Measurements from ENCODE around the gene NSF. TPM values are rescaled to one million over a fixed set of nuclear protein-coding genes. Genes with fewer than 3 reads are reported as not detected.
"Not testable (repeated sequence)": the region's sequence is repeated elsewhere in the genome, so short reads cannot be mapped to it uniquely, and the experiment has no call there.

Gene NSF
- total RNA-seq, 2 experiments from 2014 or later: 37.0 to 37.9 TPM

- H3K27ac Mint-ChIP-seq: no peak overlapping the region
- DNase-seq: no peak
- H3K36me3 Mint-ChIP-seq: peaks cover 2% of the 10 kb centered on the region
- H3K4me1 Mint-ChIP-seq: no peaks in the 10 kb centered on the region
- no peaks in the 10 kb centered on the region for H3K9me3 Mint-ChIP-seq
- no peaks in the 10 kb centered on the region for H3K27me3 Mint-ChIP-seq
- no peak overlapping the region for H3K4me3 Mint-ChIP-seq
These were observed 163.3 kb downstream of the NSF start for GRCh38 chr17:46753776-46754175.

- Mint-ChIP-seq H3K4me1 (no peaks in the 10 kb centered on the region), H3K27me3 (no peaks in the 10 kb centered on the region), H3K36me3 (peaks cover 2% of the 10 kb centered on the region), H3K4me3 (no peak overlapping the region), H3K27ac (no peak overlapping the region), H3K9me3 (no peaks in the 10 kb centered on the region)
- no peak for DNase-seq
These were observed 165.7 kb downstream of the NSF start for GRCh38 chr17:46756081-46756735.

- no peaks in the 10 kb centered on the region for H3K4me1 Mint-ChIP-seq
- H3K27me3 Mint-ChIP-seq: no peaks in the 10 kb centered on the region
- peaks cover 2% of the 10 kb centered on the region for H3K36me3 Mint-ChIP-seq
- no peak overlapping the region for H3K4me3 Mint-ChIP-seq
- H3K9me3 Mint-ChIP-seq: no peaks in the 10 kb centered on the region
- DNase-seq: no peak
- no peak overlapping the region for H3K27ac Mint-ChIP-seq
These were observed 166.4 kb downstream of the NSF start for GRCh38 chr17:46756861-46757260.

GRCh38 chr17:46757588-46757987, 167.1 kb downstream of the NSF start:
- not testable (repeated sequence) for H3K4me3 Mint-ChIP-seq, H3K9me3 Mint-ChIP-seq, H3K36me3 Mint-ChIP-seq, H3K27ac Mint-ChIP-seq, H3K27me3 Mint-ChIP-seq, DNase-seq, H3K4me1 Mint-ChIP-seq

- Mint-ChIP-seq H3K36me3 (peaks cover 2% of the 10 kb centered on the region), H3K9me3 (no peaks in the 10 kb centered on the region), H3K27ac (no peak overlapping the region), H3K4me3 (no peak overlapping the region), H3K4me1 (no peaks in the 10 kb centered on the region), H3K27me3 (no peaks in the 10 kb centered on the region)
- DNase-seq: no peak
These were observed 168.1 kb downstream of the NSF start for GRCh38 chr17:46758614-46759013.

GRCh38 chr17:46759141-46759540, 168.7 kb downstream of the NSF start:
- H3K4me3 Mint-ChIP-seq: no peak overlapping the region
- peaks cover 2% of the 10 kb centered on the region for H3K36me3 Mint-ChIP-seq
- DNase-seq: no peak
- no peak overlapping the region for H3K27ac Mint-ChIP-seq
- no peaks in the 10 kb centered on the region for H3K4me1 Mint-ChIP-seq
- no peaks in the 10 kb centered on the region for H3K9me3 Mint-ChIP-seq
- no peaks in the 10 kb centered on the region for H3K27me3 Mint-ChIP-seq

GRCh38 chr17:46763416-46763815, 172.9 kb downstream of the NSF start:
- no peaks in the 10 kb centered on the region for H3K4me1 Mint-ChIP-seq

GRCh38 chr17:46764000-46764708, 173.7 kb downstream of the NSF start:
- Mint-ChIP-seq H3K4me1 (no peaks in the 10 kb centered on the region), H3K27me3 (no peaks in the 10 kb centered on the region), H3K4me3 (no peak overlapping the region), H3K36me3 (no peaks in the 10 kb centered on the region), H3K27ac (no peak overlapping the region), H3K9me3 (no peaks in the 10 kb centered on the region)
- DNase-seq: no peak

More at GRCh38 chr17:46763416-46763815, 172.9 kb downstream of the NSF start:
- H3K4me3 Mint-ChIP-seq: no peak overlapping the region
- H3K36me3 Mint-ChIP-seq: no peaks in the 10 kb centered on the region
- no peak overlapping the region for H3K27ac Mint-ChIP-seq
- H3K9me3 Mint-ChIP-seq: no peaks in the 10 kb centered on the region
- H3K27me3 Mint-ChIP-seq: no peaks in the 10 kb centered on the region
- no peak for DNase-seq

GRCh38 chr17:46764709-46765401, 174.4 kb downstream of the NSF start:
- Mint-ChIP-seq H3K4me3 (no peak overlapping the region), H3K9me3 (no peaks in the 10 kb centered on the region), H3K27ac (no peak overlapping the region), H3K27me3 (peaks cover 4% of the 10 kb centered on the region), H3K4me1 (peaks cover 2% of the 10 kb centered on the region), H3K36me3 (no peaks in the 10 kb centered on the region)
- no peak for DNase-seq

- H3K4me1 Mint-ChIP-seq: peaks cover 4% of the 10 kb centered on the region
- H3K27ac Mint-ChIP-seq: no peak overlapping the region
- peaks cover 10% of the 10 kb centered on the region for H3K27me3 Mint-ChIP-seq
- H3K4me3 Mint-ChIP-seq: no peak overlapping the region
- no peaks in the 10 kb centered on the region for H3K36me3 Mint-ChIP-seq
- no peak for DNase-seq
- H3K9me3 Mint-ChIP-seq: no peaks in the 10 kb centered on the region
These were observed 175.0 kb downstream of the NSF start for GRCh38 chr17:46765453-46765852.

GRCh38 chr17:46766493-46767491, 176.3 kb downstream of the NSF start:
- no peaks in the 10 kb centered on the region for H3K9me3 Mint-ChIP-seq
- DNase-seq: no peak
- no peaks in the 10 kb centered on the region for H3K36me3 Mint-ChIP-seq
- no peak overlapping the region for H3K27ac Mint-ChIP-seq
- H3K27me3 Mint-ChIP-seq: peaks cover 14% of the 10 kb centered on the region
- H3K4me3 Mint-ChIP-seq: no peak overlapping the region
- H3K4me1 Mint-ChIP-seq: peaks cover 8% of the 10 kb centered on the region

- no peak overlapping the region for H3K27ac Mint-ChIP-seq
- no peaks in the 10 kb centered on the region for H3K9me3 Mint-ChIP-seq
- peaks cover 30% of the 10 kb centered on the region for H3K27me3 Mint-ChIP-seq
- H3K4me1 Mint-ChIP-seq: peaks cover 12% of the 10 kb centered on the region
- no peak overlapping the region for H3K4me3 Mint-ChIP-seq
- DNase-seq: no peak
- no peaks in the 10 kb centered on the region for H3K36me3 Mint-ChIP-seq
These were observed 178.0 kb downstream of the NSF start for GRCh38 chr17:46768540-46768870.

- not testable (repeated sequence) for H3K9me3 Mint-ChIP-seq, DNase-seq, H3K36me3 Mint-ChIP-seq, H3K4me3 Mint-ChIP-seq, H3K27ac Mint-ChIP-seq
- Mint-ChIP-seq H3K4me1 (peaks cover 12% of the 10 kb centered on the region), H3K27me3 (peaks cover 33% of the 10 kb centered on the region)
These were observed 178.4 kb downstream of the NSF start for GRCh38 chr17:46768896-46769295.

- Mint-ChIP-seq H3K9me3 (no peaks in the 10 kb centered on the region), H3K27me3 (peaks cover 42% of the 10 kb centered on the region), H3K4me3 (peak overlapping the region; percentile 20), H3K36me3 (no peaks in the 10 kb centered on the region), H3K4me1 (peaks cover 12% of the 10 kb centered on the region), H3K27ac (no peak overlapping the region)
- peak; percentile 10 for DNase-seq
These were observed 179.3 kb downstream of the NSF start for GRCh38 chr17:46769531-46770438.
